GM21423 (cell line): Measurements from ENCODE around the gene CLN6.
"Not testable (repeated sequence)": the region's sequence is repeated elsewhere in the genome, so short reads cannot be mapped to it uniquely, and the experiment has no call there.

Source experiments
- ATAC-seq: cut with Tn5 transposase; IDR thresholded peaks from one replicate; pipeline ENCODE4 v1.9.1; 2021; ENCODE audit warnings: mild to moderate bottlenecking, moderate library complexity; ENCODE audit not compliant: unreplicated experiment

The CLN6 gene

GRCh38 chr15:68192117-68192516 is 37.4 kb downstream of the CLN6 start:
- ATAC-seq: no peak

- ATAC-seq: no peak
Measured at GRCh38 chr15:68191555-68191954, 38.0 kb downstream of the CLN6 start.

GRCh38 chr15:68190048-68190447 is 39.5 kb downstream of the CLN6 start:
- no peak for ATAC-seq

GRCh38 chr15:68188647-68189046 is 40.9 kb downstream of the CLN6 start:
- ATAC-seq: no peak

GRCh38 chr15:68187559-68187958 is 42.0 kb downstream of the CLN6 start:
- ATAC-seq: no peak

- no peak for ATAC-seq
Measured at GRCh38 chr15:68186671-68187397, 42.7 kb downstream of the CLN6 start.

- ATAC-seq: no peak
Measured at GRCh38 chr15:68184616-68185480, 44.7 kb downstream of the CLN6 start.

GRCh38 chr15:68183616-68184315 is 45.8 kb downstream of the CLN6 start:
- ATAC-seq: no peak

GRCh38 chr15:68177742-68178141 is 51.8 kb downstream of the CLN6 start:
- no peak for ATAC-seq

GRCh38 chr15:68176601-68177000 is 52.9 kb downstream of the CLN6 start:
- ATAC-seq: no peak

GRCh38 chr15:68175526-68175925 is 54.0 kb downstream of the CLN6 start:
- no peak for ATAC-seq

- no peak for ATAC-seq
Measured at GRCh38 chr15:68173119-68173518, 56.4 kb downstream of the CLN6 start.

GRCh38 chr15:68172037-68172436 is 57.5 kb downstream of the CLN6 start:
- not testable (repeated sequence) for ATAC-seq

- ATAC-seq: no peak
Measured at GRCh38 chr15:68166847-68167246, 62.7 kb downstream of the CLN6 start.

- no peak for ATAC-seq
Measured at GRCh38 chr15:68163191-68163590, 66.3 kb downstream of the CLN6 start.

GRCh38 chr15:68158046-68158628 is 71.4 kb downstream of the CLN6 start:
- no peak for ATAC-seq

GRCh38 chr15:68157074-68157473 is 72.5 kb downstream of the CLN6 start:
- no peak for ATAC-seq
